Tibial nerve (tissue), 4 donors: ENCODE measurements around the gene CHN2. TPM values are rescaled to one million over a fixed set of nuclear protein-coding genes. Genes with fewer than 3 reads are reported as not detected.

ENCODE experiments used
- DNase-seq, 2 donors: peaks; one replicate each; pipeline ENCODE4 v3.0.0-alpha.2; 2019; ENCODE audit warnings: low spot score in 2 of 2
- H3K27ac ChIP-seq, 4 donors: fragments of 200-600 bp; sonication (generic) in 3 of 4; one replicate each; pipeline ENCODE4 v1.5.1; 2017 to 2019; ENCODE audit warnings: mild to moderate bottlenecking in 1 of 4
- H3K27me3 ChIP-seq, 2 donors: fragments of 200-600 bp; sonication (generic) in 1 of 2; one replicate each; pipeline versions ENCODE4 v1.5.1 to v1.6.0; 2017 to 2019
- H3K36me3 ChIP-seq, 3 donors: fragments of 200-600 bp; sonication (generic); one replicate each; pipeline ENCODE4 v1.5.1; 2018 to 2019
- H3K4me1 ChIP-seq, 4 donors: fragments of 200-600 bp; sonication (generic) in 3 of 4; one replicate each; pipeline ENCODE4 v1.5.1; 2017 to 2019
- H3K4me3 ChIP-seq, 4 donors: fragments of 200-600 bp; sonication (generic) in 3 of 4; one replicate each; pipeline ENCODE4 v1.5.1; 2017 to 2019; ENCODE audit warnings: mild to moderate bottlenecking in 1 of 4, moderate library complexity in 1 of 4
- H3K9me3 ChIP-seq, 4 donors: fragments of 200-600 bp; sonication (generic) in 3 of 4; one replicate each; pipeline ENCODE4 v1.5.1; 2017 to 2019
- EP300 ChIP-seq, 2 donors: sonication (generic); formaldehyde crosslinking; IDR thresholded peaks; one replicate each; pipeline ENCODE4 v1.6.1; 2017; ENCODE audit warnings: antibody characterized with exemption in 2 of 2, mild to moderate bottlenecking in 1 of 2
- POLR2A ChIP-seq, 2 donors: fragments of 450-650 bp; IDR thresholded peaks; one replicate each; pipeline ENCODE4 v1.6.1; 2017; ENCODE audit warnings: antibody characterized with exemption in 2 of 2, mild to moderate bottlenecking in 2 of 2, moderate library complexity in 2 of 2
- whole genome bisulfite sequencing, 2 donors: methylation state at CpG; one replicate each; pipeline ENCODE4 v1.1.5; 2018; 5-methylcytosine and 5-hydroxymethylcytosine counted together
- total RNA-seq, 4 donors: library from RNA; depleted of rRNA; stranded (reverse); fragments of >200 nt; gene quantifications; one replicate each; pipeline ENCODE4 v1.1.0, GENCODE V29; 2016
- TF ChIP-seq, protein P1 (sequence below), 5 experiments: fragments of 200-600 bp in 3 of 5; fragments of 450-650 bp in 2 of 5; sonication (generic) in 3 of 5; IDR thresholded peaks; one replicate each; pipeline ENCODE4 v1.5.1; 2016 to 2019; ENCODE audit warnings: antibody characterized with exemption in 5 of 5, mild to moderate bottlenecking in 3 of 5, moderate library complexity in 2 of 5

The CHN2 gene
- total RNA-seq, 4 donors from 2014 or later: 3.9 to 12.6 (median 7.0) TPM

DNA sequence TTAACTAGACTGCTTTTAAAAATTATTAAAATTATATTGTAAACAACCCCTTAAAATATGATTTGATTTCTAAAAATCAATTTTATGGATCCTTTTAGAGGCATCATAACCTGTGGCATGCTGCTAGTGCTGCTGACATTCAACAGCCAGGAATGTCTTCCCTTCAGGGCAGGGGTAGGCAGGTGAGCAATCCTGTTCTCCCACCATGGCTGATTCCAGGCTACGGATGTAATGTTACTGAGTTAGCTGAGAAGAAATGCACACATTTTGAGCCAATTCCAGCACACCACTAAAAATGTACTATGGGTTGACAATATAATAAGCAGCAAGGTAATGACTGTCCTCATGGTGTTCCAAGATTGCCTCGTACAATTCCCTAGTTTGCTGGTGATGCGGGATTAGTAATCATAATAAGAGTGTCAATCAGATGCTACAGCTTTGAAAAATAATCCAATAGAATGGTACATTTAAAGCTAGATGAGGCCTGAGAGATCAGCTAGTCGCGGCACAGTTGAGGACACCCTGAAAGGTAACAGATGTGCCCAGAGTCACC, 260.4 kb downstream of the CHN2 start:
- H3K4me1 ChIP-seq: peaks cover 0 to 4% (median 0%) of the 10 kb centered on the region in 4 donors
- no peak overlapping the region for H3K27ac ChIP-seq
- no peaks in the 10 kb centered on the region for H3K9me3 ChIP-seq
- H3K27me3 ChIP-seq: no peaks in the 10 kb centered on the region
- no peak for TF ChIP-seq EP300 (IDR thresholded peaks at IDR 0.05)
- no peaks in the 10 kb centered on the region for H3K36me3 ChIP-seq
- 93 to 94% methylated on average over 5 of the region's 5 CpGs for WGBS, 2 donors
- H3K4me3 ChIP-seq: no peak overlapping the region
- DNase-seq: no peak

DNA sequence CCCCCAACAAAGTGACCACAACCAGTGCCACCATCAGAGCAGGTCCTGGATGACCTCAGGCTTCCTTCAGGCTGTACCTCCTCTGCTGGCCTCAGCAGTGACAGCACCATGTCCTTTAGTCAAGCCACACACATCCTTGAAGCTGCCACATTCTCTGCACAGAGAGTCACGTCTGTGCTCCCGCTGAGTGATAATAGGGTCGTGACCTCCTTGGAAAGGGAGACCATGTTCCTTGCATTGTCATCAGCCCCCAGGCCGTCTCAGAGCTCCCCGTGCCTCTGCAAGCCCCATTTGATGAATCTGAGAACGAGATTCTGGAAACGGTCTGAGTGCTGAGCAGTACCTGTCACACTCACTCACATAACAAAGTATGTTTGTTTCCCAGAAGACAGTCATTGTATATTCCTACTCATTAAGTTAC, 262.6 kb downstream of the CHN2 start:
- DNase-seq: no peak
- H3K9me3 ChIP-seq: no peaks in the 10 kb centered on the region
- TF ChIP-seq, protein P1, sequence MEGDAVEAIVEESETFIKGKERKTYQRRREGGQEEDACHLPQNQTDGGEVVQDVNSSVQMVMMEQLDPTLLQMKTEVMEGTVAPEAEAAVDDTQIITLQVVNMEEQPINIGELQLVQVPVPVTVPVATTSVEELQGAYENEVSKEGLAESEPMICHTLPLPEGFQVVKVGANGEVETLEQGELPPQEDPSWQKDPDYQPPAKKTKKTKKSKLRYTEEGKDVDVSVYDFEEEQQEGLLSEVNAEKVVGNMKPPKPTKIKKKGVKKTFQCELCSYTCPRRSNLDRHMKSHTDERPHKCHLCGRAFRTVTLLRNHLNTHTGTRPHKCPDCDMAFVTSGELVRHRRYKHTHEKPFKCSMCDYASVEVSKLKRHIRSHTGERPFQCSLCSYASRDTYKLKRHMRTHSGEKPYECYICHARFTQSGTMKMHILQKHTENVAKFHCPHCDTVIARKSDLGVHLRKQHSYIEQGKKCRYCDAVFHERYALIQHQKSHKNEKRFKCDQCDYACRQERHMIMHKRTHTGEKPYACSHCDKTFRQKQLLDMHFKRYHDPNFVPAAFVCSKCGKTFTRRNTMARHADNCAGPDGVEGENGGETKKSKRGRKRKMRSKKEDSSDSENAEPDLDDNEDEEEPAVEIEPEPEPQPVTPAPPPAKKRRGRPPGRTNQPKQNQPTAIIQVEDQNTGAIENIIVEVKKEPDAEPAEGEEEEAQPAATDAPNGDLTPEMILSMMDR (IDR thresholded peaks at IDR 0.05): no peak
- TF ChIP-seq EP300 (IDR thresholded peaks at IDR 0.05) (no peak), POLR2A (IDR thresholded peaks at IDR 0.05) (no peak)
- no peaks in the 10 kb centered on the region for H3K27me3 ChIP-seq
- peaks cover 0 to 4% (median 0%) of the 10 kb centered on the region in 4 donors for H3K4me1 ChIP-seq
- H3K36me3 ChIP-seq: no peaks in the 10 kb centered on the region
- 60 to 74% methylated on average over 7 of the region's 7 CpGs for WGBS, 2 donors
- no peak overlapping the region for H3K27ac ChIP-seq
- no peak overlapping the region for H3K4me3 ChIP-seq

DNA sequence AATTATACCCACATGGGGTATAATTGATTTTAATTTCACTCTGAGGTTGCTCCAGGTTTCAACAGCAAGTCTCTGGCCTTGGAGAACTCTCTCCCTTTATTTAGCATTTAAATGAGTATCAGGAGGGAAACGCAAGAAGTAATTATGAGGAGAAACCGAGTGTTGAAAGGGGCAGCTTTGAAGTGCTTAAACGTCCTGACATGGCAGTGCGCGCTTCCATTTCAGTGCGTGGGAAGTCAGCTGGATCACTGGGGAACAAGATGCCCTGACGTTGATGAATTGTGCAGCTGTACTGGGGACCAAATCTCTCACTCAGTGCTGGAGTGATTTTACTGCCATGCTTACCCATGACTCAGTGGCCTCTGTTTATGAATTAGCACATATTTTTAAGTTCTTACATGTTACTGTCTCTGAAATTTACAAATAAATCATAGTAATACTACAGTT, 263.0 kb downstream of the CHN2 start:
- no peaks in the 10 kb centered on the region for H3K36me3 ChIP-seq
- no peaks in the 10 kb centered on the region for H3K27me3 ChIP-seq
- 46 to 52% methylated on average over 7 of the region's 7 CpGs for WGBS, 2 donors
- H3K4me3 ChIP-seq: no peak overlapping the region
- peaks cover 0 to 4% (median 0%) of the 10 kb centered on the region in 4 donors for H3K4me1 ChIP-seq
- DNase-seq: no peak
- H3K9me3 ChIP-seq: no peaks in the 10 kb centered on the region
- H3K27ac ChIP-seq: no peak overlapping the region
- TF ChIP-seq POLR2A (IDR thresholded peaks at IDR 0.05): no peak
- TF ChIP-seq, protein P1 (IDR thresholded peaks at IDR 0.05): no peak
- TF ChIP-seq EP300 (IDR thresholded peaks at IDR 0.05): no peak

DNA sequence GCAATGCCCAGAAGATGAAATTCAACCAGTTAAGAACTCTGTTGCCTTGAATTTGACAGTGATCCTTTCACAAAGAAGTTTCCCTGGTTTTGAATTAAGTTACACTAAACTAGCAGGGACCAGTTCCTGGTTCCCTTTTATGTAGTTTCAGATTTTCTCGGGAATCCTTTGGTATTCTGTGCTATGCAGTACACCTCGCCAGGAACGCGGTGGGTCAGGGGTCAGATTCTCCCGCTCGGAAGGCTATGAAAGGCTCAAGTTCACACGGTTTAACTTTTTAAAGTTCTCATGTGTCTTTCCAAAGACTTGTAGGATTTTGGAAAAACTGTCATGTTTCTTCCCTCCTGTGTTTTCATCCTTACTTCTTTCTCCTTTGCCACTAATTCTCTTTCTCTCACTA, 264.4 kb downstream of the CHN2 start:
- Histone ChIP-seq H3K4me1 (peaks cover 0 to 4% (median 0%) of the 10 kb centered on the region in 4 donors), H3K27ac (no peak overlapping the region), H3K36me3 (no peaks in the 10 kb centered on the region), H3K27me3 (no peaks in the 10 kb centered on the region), H3K4me3 (no peak overlapping the region), H3K9me3 (no peaks in the 10 kb centered on the region)
- no peak for DNase-seq
- TF ChIP-seq POLR2A (IDR thresholded peaks at IDR 0.05): no peak
- TF ChIP-seq EP300 (IDR thresholded peaks at IDR 0.05): no peak
- TF ChIP-seq, protein P1 (IDR thresholded peaks at IDR 0.05): no peak
- 51 to 71% methylated on average over 7 of the region's 7 CpGs for WGBS, 2 donors

DNA sequence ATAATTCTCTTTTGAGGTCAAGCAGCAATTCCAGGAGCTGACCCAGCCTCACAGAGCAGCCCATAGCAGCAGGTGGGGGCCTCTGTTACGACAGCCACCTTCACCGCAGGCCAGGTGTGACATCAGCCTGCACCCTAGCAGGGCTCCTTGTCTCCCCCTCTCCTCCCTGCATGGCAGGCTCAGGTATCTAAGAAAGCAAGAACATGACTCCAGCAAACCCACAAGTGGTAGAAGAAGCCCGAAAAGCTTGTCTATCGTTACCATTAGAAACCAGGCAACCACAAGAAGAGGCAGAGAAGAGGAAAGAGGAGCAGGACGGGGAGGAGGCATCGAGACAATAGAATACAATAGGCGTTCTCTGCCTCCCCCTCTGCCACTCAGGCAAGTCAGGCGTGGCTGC, 265.0 kb downstream of the CHN2 start:
- H3K27me3 ChIP-seq: no peaks in the 10 kb centered on the region
- TF ChIP-seq, protein P1 (IDR thresholded peaks at IDR 0.05): no peak
- TF ChIP-seq POLR2A (IDR thresholded peaks at IDR 0.05): no peak
- TF ChIP-seq EP300 (IDR thresholded peaks at IDR 0.05): no peak
- no peaks in the 10 kb centered on the region for H3K36me3 ChIP-seq
- no peak for DNase-seq
- H3K9me3 ChIP-seq: no peaks in the 10 kb centered on the region
- no peak overlapping the region for H3K4me3 ChIP-seq
- 90 to 91% methylated on average over 6 to 8 of the region's 8 CpGs for WGBS, 2 donors
- no peak overlapping the region for H3K27ac ChIP-seq
- H3K4me1 ChIP-seq: peaks cover 0 to 4% (median 0%) of the 10 kb centered on the region in 4 donors
